Measurements from ENCODE around the gene RTL10.

- TF ChIP-seq POLR2A (IDR thresholded peaks at IDR 0.05) = no peak
- TF ChIP-seq, protein P1, sequence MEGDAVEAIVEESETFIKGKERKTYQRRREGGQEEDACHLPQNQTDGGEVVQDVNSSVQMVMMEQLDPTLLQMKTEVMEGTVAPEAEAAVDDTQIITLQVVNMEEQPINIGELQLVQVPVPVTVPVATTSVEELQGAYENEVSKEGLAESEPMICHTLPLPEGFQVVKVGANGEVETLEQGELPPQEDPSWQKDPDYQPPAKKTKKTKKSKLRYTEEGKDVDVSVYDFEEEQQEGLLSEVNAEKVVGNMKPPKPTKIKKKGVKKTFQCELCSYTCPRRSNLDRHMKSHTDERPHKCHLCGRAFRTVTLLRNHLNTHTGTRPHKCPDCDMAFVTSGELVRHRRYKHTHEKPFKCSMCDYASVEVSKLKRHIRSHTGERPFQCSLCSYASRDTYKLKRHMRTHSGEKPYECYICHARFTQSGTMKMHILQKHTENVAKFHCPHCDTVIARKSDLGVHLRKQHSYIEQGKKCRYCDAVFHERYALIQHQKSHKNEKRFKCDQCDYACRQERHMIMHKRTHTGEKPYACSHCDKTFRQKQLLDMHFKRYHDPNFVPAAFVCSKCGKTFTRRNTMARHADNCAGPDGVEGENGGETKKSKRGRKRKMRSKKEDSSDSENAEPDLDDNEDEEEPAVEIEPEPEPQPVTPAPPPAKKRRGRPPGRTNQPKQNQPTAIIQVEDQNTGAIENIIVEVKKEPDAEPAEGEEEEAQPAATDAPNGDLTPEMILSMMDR (IDR thresholded peaks at IDR 0.05) = no peak
These were observed 30.8 kb downstream of the RTL10 start for GRCh38 chr22:19823902-19824211.
